Body of pancreas (tissue), 4 donors: Measurements from ENCODE around the gene CAMKMT.

Experiments
- CTCF ChIP-seq, 7 experiments: fragments of 450-650 bp in 4 of 7; fragments of 200-600 bp in 3 of 7; sonication (generic) in 3 of 7; IDR thresholded peaks; one replicate each; pipeline ENCODE4 v1.5.1; 2016 to 2019; ENCODE audit warnings: antibody characterized with exemption in 7 of 7
- POLR2A ChIP-seq, 3 donors: fragments of 450-650 bp; IDR thresholded peaks; one replicate each; pipeline ENCODE4 v1.6.1; 2016; ENCODE audit warnings: antibody characterized with exemption in 3 of 3, mild to moderate bottlenecking in 2 of 3

GRCh38 chr2:44347526-44347925 lies 14.2 kb upstream of the CAMKMT start:
- TF ChIP-seq CTCF (IDR thresholded peaks at IDR 0.05) (no peak), POLR2A (IDR thresholded peaks at IDR 0.05) (no peak)
